Testis (tissue), 2 donors: ENCODE results near the gene RALGPS1.

Experiments used
- POLR2A ChIP-seq: fragments of 450-650 bp; IDR thresholded peaks from one replicate; pipeline ENCODE4 v1.6.1; 2017; ENCODE audit warnings: antibody characterized with exemption, mild to moderate bottlenecking, moderate library complexity
- TF ChIP-seq, protein P1 (sequence below), 3 experiments: fragments of 450-650 bp in 2 of 3; fragments of 200-600 bp in 1 of 3; sonication (generic) in 1 of 3; IDR thresholded peaks; one replicate each; pipeline ENCODE4 v1.5.1; 2016 to 2019; ENCODE audit warnings: antibody characterized with exemption in 3 of 3, mild to moderate bottlenecking in 2 of 3, moderate library complexity in 1 of 3

DNA sequence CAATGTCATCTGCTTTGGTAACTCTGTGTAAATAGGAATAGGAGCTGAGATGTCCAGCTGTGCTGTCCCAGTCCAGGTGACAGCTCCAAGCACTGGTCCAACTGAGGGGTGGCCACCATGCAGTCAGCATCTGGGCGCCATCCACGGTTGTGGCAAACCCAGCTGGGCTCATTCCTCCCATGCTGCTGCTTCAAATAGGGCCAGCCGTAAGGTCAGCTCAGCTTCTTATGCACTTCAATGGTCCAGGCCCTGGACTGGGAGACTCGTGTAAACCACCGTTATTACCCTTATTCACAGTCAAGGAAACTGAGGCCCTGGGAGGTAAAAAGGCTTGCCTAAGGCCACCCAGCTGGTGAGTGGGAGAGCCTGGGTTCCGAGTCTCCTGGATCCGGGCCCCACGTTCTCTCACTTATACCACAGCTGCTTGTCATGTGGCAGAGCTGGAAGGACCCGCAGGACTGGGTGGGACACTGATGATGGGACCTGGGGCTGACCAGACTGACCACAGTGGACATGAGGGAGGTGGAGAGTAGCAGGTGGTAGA lies 246.6 kb downstream of the RALGPS1 start:
- TF ChIP-seq, protein P1, sequence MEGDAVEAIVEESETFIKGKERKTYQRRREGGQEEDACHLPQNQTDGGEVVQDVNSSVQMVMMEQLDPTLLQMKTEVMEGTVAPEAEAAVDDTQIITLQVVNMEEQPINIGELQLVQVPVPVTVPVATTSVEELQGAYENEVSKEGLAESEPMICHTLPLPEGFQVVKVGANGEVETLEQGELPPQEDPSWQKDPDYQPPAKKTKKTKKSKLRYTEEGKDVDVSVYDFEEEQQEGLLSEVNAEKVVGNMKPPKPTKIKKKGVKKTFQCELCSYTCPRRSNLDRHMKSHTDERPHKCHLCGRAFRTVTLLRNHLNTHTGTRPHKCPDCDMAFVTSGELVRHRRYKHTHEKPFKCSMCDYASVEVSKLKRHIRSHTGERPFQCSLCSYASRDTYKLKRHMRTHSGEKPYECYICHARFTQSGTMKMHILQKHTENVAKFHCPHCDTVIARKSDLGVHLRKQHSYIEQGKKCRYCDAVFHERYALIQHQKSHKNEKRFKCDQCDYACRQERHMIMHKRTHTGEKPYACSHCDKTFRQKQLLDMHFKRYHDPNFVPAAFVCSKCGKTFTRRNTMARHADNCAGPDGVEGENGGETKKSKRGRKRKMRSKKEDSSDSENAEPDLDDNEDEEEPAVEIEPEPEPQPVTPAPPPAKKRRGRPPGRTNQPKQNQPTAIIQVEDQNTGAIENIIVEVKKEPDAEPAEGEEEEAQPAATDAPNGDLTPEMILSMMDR (IDR thresholded peaks at IDR 0.05), result no peak
- no peak for TF ChIP-seq POLR2A
